RWPE1 (cell line): ENCODE results near the gene LINGO4.
"Not testable (repeated sequence)": the region's sequence is repeated elsewhere in the genome, so short reads cannot be mapped to it uniquely, and the experiment has no call there.

Source experiments
- CTCF ChIA-PET: fragments of 350-600 bp; sonication (Branson Sonifier 250); formaldehyde crosslinking; extraction: SDS; loops from one replicate; lab custom pipeline; 2021; lab: Yijun Ruan, JAX
- POLR2A ChIA-PET: fragments of 400-600 bp; formaldehyde crosslinking; extraction: SDS; loops from one replicate; lab custom pipeline; 2020; ENCODE audit warnings: antibody characterized with exemption; ENCODE audit not compliant: low non-redundant PET; lab: Yijun Ruan, JAX
- DNase-seq: peaks from one replicate; pipeline ENCODE4 v3.0.0; 2012; ENCODE audit warnings: low spot score
- H3K27ac ChIP-seq: fragments of 450-650 bp; 2 replicates; pipeline ENCODE4 v1.5.1; 2017
- TF ChIP-seq, protein P1 (sequence below): fragments of 450-650 bp; conservative IDR thresholded peaks from 2 replicates; pipeline ENCODE4 v1.5.1; 2017; ENCODE audit warnings: low read depth, mild to moderate bottlenecking

LINGO4 gene

DNA sequence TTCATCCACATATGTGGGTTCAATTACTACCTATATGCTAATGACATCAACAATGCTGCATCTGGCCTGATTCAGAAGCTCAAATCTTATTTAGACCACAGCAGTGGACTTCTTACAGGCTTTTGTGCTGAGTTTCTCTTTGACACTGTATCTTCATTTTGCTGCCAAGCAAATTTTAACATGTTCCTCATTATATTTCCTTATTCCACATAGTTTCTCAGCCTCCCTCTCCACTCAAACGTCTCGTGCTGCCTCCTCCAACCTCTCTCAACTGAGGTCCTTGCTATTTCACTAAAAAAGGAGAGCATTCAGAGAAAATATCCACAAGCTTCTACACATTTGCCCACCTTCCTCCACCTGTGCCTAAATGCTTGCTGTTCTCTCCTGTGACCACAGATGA is 21.4 kb downstream of the LINGO4 start:
- CTCF ChIA-PET, result no interaction called here
- no peak for DNase-seq

DNA sequence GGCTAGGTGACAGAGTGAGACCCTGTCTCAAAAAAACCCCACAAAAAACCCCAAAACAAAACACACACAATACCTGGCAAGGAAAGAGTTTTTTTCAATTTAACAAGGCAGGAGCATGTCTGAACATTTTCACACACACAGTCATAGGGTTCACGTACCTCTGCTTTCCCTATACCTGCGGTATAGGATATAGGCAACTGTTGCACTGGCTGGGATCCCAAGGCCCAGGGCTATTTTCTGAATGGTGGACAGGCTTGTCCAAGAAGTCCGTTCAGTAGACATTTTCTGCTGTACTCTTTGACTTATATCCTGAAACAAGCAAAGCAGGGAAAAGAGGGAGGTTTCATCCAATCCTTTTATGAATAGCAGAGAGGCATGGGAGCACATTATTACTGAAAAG is 22.5 kb downstream of the LINGO4 start:
- ChIA-PET CTCF (no interaction called here), POLR2A (no interaction called here)
- TF ChIP-seq, protein P1, sequence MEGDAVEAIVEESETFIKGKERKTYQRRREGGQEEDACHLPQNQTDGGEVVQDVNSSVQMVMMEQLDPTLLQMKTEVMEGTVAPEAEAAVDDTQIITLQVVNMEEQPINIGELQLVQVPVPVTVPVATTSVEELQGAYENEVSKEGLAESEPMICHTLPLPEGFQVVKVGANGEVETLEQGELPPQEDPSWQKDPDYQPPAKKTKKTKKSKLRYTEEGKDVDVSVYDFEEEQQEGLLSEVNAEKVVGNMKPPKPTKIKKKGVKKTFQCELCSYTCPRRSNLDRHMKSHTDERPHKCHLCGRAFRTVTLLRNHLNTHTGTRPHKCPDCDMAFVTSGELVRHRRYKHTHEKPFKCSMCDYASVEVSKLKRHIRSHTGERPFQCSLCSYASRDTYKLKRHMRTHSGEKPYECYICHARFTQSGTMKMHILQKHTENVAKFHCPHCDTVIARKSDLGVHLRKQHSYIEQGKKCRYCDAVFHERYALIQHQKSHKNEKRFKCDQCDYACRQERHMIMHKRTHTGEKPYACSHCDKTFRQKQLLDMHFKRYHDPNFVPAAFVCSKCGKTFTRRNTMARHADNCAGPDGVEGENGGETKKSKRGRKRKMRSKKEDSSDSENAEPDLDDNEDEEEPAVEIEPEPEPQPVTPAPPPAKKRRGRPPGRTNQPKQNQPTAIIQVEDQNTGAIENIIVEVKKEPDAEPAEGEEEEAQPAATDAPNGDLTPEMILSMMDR, result no peak
- H3K27ac ChIP-seq, result no peak overlapping the region
- DNase-seq, result no peak

More for the DNA sequence above, 21.4 kb downstream of the LINGO4 start:
- H3K27ac ChIP-seq, result no peak overlapping the region
- TF ChIP-seq, protein P1, result no peak
- POLR2A ChIA-PET, result no interaction called here

DNA sequence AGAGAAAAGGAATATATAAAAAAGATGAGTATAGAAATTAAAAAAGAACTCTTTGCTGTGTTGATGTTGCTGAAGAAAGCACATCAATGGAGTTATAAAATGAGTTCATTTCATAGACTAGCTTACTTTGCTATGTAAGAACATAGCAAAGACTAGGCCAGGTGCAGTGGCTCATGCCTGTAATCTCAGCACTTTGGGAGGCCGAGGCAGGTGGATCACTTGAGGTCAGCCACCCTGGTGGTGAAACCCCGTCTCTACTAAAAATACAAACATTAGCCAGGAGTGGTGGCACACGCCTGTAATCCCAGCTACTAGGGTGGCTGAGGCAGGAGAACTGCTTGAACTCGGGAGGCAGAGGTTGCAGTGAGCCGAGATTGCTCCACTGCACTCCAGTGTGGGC is 23.2 kb downstream of the LINGO4 start:
- POLR2A ChIA-PET, H3K27ac ChIP-seq, CTCF ChIA-PET, DNase-seq: not testable (repeated sequence)

DNA sequence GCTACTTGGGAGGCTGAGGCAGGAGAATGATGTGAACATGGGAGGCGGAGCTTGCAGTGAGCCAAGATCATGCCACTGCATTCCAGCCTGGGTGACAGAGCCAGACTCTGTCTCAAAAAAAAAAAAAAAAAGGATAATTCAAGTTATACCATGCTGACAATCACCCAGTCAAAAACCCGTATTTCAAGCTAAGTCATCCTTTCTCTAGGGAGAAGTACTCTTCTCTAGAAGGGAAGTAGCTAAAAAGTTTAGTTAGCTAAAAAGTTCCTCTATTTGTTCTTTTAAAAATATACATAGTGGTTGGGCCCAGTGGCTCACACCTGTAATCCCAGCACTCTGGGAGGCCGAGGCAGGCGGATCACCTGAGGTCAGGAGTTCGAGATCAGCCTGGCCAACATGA is 24.5 kb downstream of the LINGO4 start:
- DNase-seq, H3K27ac ChIP-seq, POLR2A ChIA-PET, CTCF ChIA-PET: not testable (repeated sequence)

DNA sequence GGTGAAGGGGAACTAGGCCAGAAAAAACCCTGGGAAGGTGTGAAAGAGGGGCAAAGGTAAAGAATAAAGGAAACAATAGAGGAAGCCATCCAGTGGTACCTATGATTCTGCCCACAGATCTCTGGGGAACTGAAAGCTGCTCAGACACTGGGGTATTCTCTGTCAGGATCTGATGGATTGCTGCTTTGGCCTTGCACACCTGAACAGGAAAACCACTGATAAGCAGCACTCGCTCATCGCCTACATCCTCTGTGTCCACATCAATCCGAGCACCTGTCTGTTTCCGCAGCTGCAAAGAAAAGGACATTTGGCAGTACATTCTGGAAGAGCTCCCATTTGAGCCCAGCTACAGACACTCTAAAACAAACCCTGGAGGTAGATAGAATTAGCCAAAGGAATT is 25.4 kb downstream of the LINGO4 start:
- CTCF ChIA-PET, result interaction anchor here (0.7 kb wide), 1 partner anchor 348 kb away, joined by 4 read pairs; no protein-coding TSS in a partner anchor
- no peak overlapping the region for H3K27ac ChIP-seq
- POLR2A ChIA-PET, result no interaction called here
- DNase-seq, result no peak
- TF ChIP-seq, protein P1, result no peak

DNA sequence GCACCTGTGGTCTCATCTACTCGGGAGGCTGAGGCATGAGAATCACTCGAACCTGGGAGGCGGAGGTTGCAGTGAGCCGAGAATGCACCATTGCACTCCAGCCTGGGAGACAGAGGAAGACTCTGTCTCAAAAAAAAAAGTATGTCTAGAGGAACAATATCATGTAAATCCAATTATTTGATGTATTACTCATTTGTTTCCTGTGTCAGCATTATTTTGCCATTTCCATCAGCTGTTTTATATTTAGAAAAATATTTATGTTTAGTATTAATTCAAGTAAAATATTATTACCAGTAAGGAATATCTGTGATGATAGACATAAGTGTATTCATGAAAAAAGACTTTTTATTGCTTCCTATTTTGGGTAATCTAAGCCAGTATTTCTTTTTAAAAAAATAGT is 27.9 kb downstream of the LINGO4 start:
- no peak overlapping the region for H3K27ac ChIP-seq
- ChIA-PET POLR2A (no interaction called here), CTCF (interaction anchor here (0.6 to 0.7 kb wide), 2 partner anchors 12 to 461 kb away, joined by 4 to 7 read pairs; no protein-coding TSS in a partner anchor)
- no peak for DNase-seq
- TF ChIP-seq, protein P1, result no peak

DNA sequence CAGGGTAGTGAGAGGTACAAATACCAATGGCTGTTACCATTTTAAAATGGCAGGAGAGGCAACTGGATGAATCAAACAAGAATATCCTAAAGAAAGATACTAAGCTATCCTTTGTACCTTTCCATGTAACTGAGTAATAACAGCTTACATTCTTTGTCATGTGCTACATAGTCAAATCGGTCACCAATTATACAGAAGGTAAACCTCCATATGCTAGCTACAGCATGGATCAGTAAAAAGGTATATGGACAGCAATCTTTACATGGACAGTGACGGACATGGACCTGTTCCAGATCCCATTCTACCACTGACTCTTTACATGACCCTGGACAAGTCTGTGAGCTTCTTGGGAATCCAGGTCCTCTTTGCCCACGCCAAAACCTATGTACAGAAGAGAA is 28.6 kb downstream of the LINGO4 start:
- CTCF ChIA-PET, result interaction anchor here (0.7 to 1.1 kb wide), 2 partner anchors 11 to 13 kb away, joined by 3 to 4 read pairs; no protein-coding TSS in a partner anchor
- no peak for DNase-seq

More for the DNA sequence above, 28.6 kb downstream of the LINGO4 start:
- TF ChIP-seq, protein P1, result no peak
- H3K27ac ChIP-seq, result no peak overlapping the region
- POLR2A ChIA-PET, result no interaction called here
